GM12891 (cell line): ENCODE data around the gene HOXA1.

Experiments
- DNase-seq: peaks from one replicate; pipeline ENCODE4 v3.0.0; 2011; ENCODE audit warnings: low spot score; ENCODE audit not compliant: insufficient read length
- FAIRE-seq: peaks from 2 replicates; lab custom pipeline; 2011; peaks lifted over from hg19 to GRCh38; lab: Jason Lieb, UNC
- PAX5 ChIP-seq: IDR thresholded peaks from 2 replicates; pipeline ENCODE4 v1.6.1; 2011; ENCODE audit warnings: low read length, moderate library complexity, mild to moderate bottlenecking; ENCODE audit not compliant: insufficient read depth, severe bottlenecking
- POLR2A ChIP-seq: IDR thresholded peaks from 2 replicates; pipeline ENCODE4 v1.6.1; 2011; ENCODE audit warnings: low read depth, low read length, control low read depth
- POLR2AphosphoS5 ChIP-seq: IDR thresholded peaks from 2 replicates; pipeline ENCODE4 v1.6.1; 2011; ENCODE audit warnings: low read depth, low read length, control low read depth
- POU2F2 ChIP-seq: IDR thresholded peaks from 2 replicates; pipeline ENCODE4 v1.6.1; 2011; ENCODE audit warnings: low read depth, mild to moderate bottlenecking, control low read depth, low read length, moderate library complexity
- SPI1 ChIP-seq: IDR thresholded peaks from 2 replicates; pipeline ENCODE4 v1.6.1; 2011; ENCODE audit warnings: low read depth, low read length, control low read depth
- TAF1 ChIP-seq: IDR thresholded peaks from 2 replicates; pipeline ENCODE4 v1.6.1; 2011; ENCODE audit warnings: low read depth, low read length, control low read depth

HOXA1 gene

GRCh38 chr7:27124902-27125689, 29.3 kb upstream of the HOXA1 start:
- no peak for DNase-seq
- no peak for FAIRE-seq
- no peak for TF ChIP-seq POU2F2
- no peak for TF ChIP-seq SPI1
- no peak for TF ChIP-seq POLR2A
- no peak for TF ChIP-seq POLR2AphosphoS5
- TF ChIP-seq PAX5: no peak
- no peak for TF ChIP-seq TAF1

- DNase-seq (no peak), FAIRE-seq (no peak)
- TF ChIP-seq POLR2AphosphoS5 (no peak), PAX5 (no peak), SPI1 (no peak), POLR2A (no peak), POU2F2 (no peak), TAF1 (no peak)
These were observed 28.5 kb upstream of the HOXA1 start for GRCh38 chr7:27124096-27124901.

GRCh38 chr7:27123477-27124053, 27.8 kb upstream of the HOXA1 start:
- DNase-seq: no peak
- TF ChIP-seq POLR2A (no peak), TAF1 (no peak), POU2F2 (no peak), SPI1 (no peak), PAX5 (no peak), POLR2AphosphoS5 (no peak)
- FAIRE-seq: no peak

GRCh38 chr7:27123007-27123476, 27.2 kb upstream of the HOXA1 start:
- FAIRE-seq (no peak), DNase-seq (no peak)
- TF ChIP-seq SPI1 (no peak), TAF1 (no peak), POLR2A (no peak)

GRCh38 chr7:27122077-27122910, 26.5 kb upstream of the HOXA1 start:
- DNase-seq: no peak
- TF ChIP-seq POU2F2 (no peak), PAX5 (no peak), TAF1 (no peak), POLR2A (no peak), SPI1 (no peak)
- FAIRE-seq: no peak

GRCh38 chr7:27121684-27122076, 25.9 kb upstream of the HOXA1 start:
- DNase-seq (no peak), FAIRE-seq (no peak)
- no peak for TF ChIP-seq POLR2A

GRCh38 chr7:27119412-27119911, 23.7 kb upstream of the HOXA1 start:
- FAIRE-seq (no peak), DNase-seq (no peak)

GRCh38 chr7:27118580-27118979, 22.8 kb upstream of the HOXA1 start:
- no peak for TF ChIP-seq PAX5
- no peak for TF ChIP-seq POU2F2
- no peak for TF ChIP-seq SPI1
- no peak for TF ChIP-seq POLR2A
- no peak for TF ChIP-seq POLR2AphosphoS5
- no peak for TF ChIP-seq TAF1
- DNase-seq: no peak
- FAIRE-seq: no peak

More at GRCh38 chr7:27119412-27119911, 23.7 kb upstream of the HOXA1 start:
- TF ChIP-seq TAF1 (no peak), POU2F2 (no peak), PAX5 (no peak), POLR2A (no peak)
